EL (cell line): ENCODE data around the gene SLC17A2.
A peak's percentile ranks its signal among the peaks of the same experiment; 100 is the strongest.

Experiments used
- DNase-seq: peaks from one replicate; pipeline ENCODE4 v3.0.0-alpha.2; 2016

The SLC17A2 gene

GRCh38 chr6:25918083-25918683, 12.3 kb downstream of the SLC17A2 start:
- no peak for DNase-seq

GRCh38 chr6:25916789-25917490, 13.6 kb downstream of the SLC17A2 start:
- no peak for DNase-seq

GRCh38 chr6:25916330-25916729, 14.2 kb downstream of the SLC17A2 start:
- no peak for DNase-seq

GRCh38 chr6:25913741-25914140, 16.8 kb downstream of the SLC17A2 start:
- DNase-seq = no peak

- no peak for DNase-seq
Observed at GRCh38 chr6:25911351-25911750, 19.1 kb downstream of the SLC17A2 start.

- no peak for DNase-seq
Observed at GRCh38 chr6:25907475-25908014, 22.9 kb downstream of the SLC17A2 start.

- no peak for DNase-seq
Observed at GRCh38 chr6:25903467-25904099, 26.9 kb downstream of the SLC17A2 start.

GRCh38 chr6:25902071-25902470, 28.4 kb downstream of the SLC17A2 start:
- DNase-seq = no peak

- DNase-seq = no peak
Observed at GRCh38 chr6:25900843-25901242, 29.6 kb downstream of the SLC17A2 start.

GRCh38 chr6:25899580-25900408, 30.7 kb downstream of the SLC17A2 start:
- no peak for DNase-seq

GRCh38 chr6:25899123-25899522, 31.4 kb downstream of the SLC17A2 start:
- DNase-seq = no peak

- no peak for DNase-seq
Observed at GRCh38 chr6:25898289-25898977, 32.1 kb downstream of the SLC17A2 start.

GRCh38 chr6:25896252-25896651, 34.2 kb downstream of the SLC17A2 start:
- no peak for DNase-seq

GRCh38 chr6:25895771-25896170, 34.7 kb downstream of the SLC17A2 start:
- DNase-seq = no peak

- no peak for DNase-seq
Observed at GRCh38 chr6:25893778-25894177, 36.7 kb downstream of the SLC17A2 start.

GRCh38 chr6:25892877-25893276, 37.6 kb downstream of the SLC17A2 start:
- no peak for DNase-seq

GRCh38 chr6:25889877-25890853, 40.3 kb downstream of the SLC17A2 start:
- DNase-seq = peak; percentile 62

- no peak for DNase-seq
Observed at GRCh38 chr6:25888626-25889025, 41.9 kb downstream of the SLC17A2 start.

GRCh38 chr6:25886066-25886465, 44.4 kb downstream of the SLC17A2 start:
- DNase-seq = no peak

- peak; percentile 88 for DNase-seq
Observed at GRCh38 chr6:25883991-25884390, 46.5 kb downstream of the SLC17A2 start.

GRCh38 chr6:25883536-25883935, 47.0 kb downstream of the SLC17A2 start:
- DNase-seq = peak; percentile 63
